D341Med (cell line): Measurements from ENCODE around the gene CPSF3.

Source experiments
- DNase-seq: peaks from one replicate; pipeline ENCODE4 v3.0.0; 2012; ENCODE audit warnings: low spot score

The CPSF3 gene

GRCh38 chr2:9423100-9423921 is at the start of gene CPSF3, which contains the start of gene ITGB1BP1:
Gene CPSF3 (plus strand): TSS chr2:9423654. CDS start chr2:9423774, 120 bp downstream.
Gene ITGB1BP1 (minus strand): TSS chr2:9423528. CDS start chr2:9418697, 4,831 bp downstream.
- DNase-seq, result peak; percentile 99

- no peak for DNase-seq
Measured at GRCh38 chr2:9374071-9374730, 49.3 kb upstream of the CPSF3 start.

GRCh38 chr2:9375857-9376428 is 47.5 kb upstream of the CPSF3 start:
- no peak for DNase-seq

GRCh38 chr2:9377461-9378097 is 45.9 kb upstream of the CPSF3 start:
- DNase-seq, result no peak

GRCh38 chr2:9378433-9379390 is 44.7 kb upstream of the CPSF3 start:
- peak; percentile 47 for DNase-seq

- DNase-seq, result no peak
Measured at GRCh38 chr2:9379391-9379755, 44.1 kb upstream of the CPSF3 start.

GRCh38 chr2:9380702-9381628 is 42.5 kb upstream of the CPSF3 start:
- peak; percentile 46 for DNase-seq

GRCh38 chr2:9382604-9383235 is 40.7 kb upstream of the CPSF3 start:
- DNase-seq, result no peak

GRCh38 chr2:9384521-9384920 is 38.9 kb upstream of the CPSF3 start:
- DNase-seq, result no peak

- no peak for DNase-seq
Measured at GRCh38 chr2:9385841-9386240, 37.6 kb upstream of the CPSF3 start.

GRCh38 chr2:9388199-9388681 is 35.2 kb upstream of the CPSF3 start:
- DNase-seq, result no peak

GRCh38 chr2:9388950-9389911 is 34.2 kb upstream of the CPSF3 start:
- no peak for DNase-seq

- no peak for DNase-seq
Measured at GRCh38 chr2:9390151-9390850, 33.2 kb upstream of the CPSF3 start.

GRCh38 chr2:9390991-9391390 is 32.5 kb upstream of the CPSF3 start:
- no peak for DNase-seq

GRCh38 chr2:9391961-9392720 is 31.3 kb upstream of the CPSF3 start:
- DNase-seq, result no peak

- DNase-seq, result no peak
Measured at GRCh38 chr2:9392898-9393765, 30.3 kb upstream of the CPSF3 start.
